ENCODE data around the gene ETV3L.

GRCh38 chr1:157147037-157147436, 47.4 kb upstream of the ETV3L start:
- TF ChIP-seq, protein P1, sequence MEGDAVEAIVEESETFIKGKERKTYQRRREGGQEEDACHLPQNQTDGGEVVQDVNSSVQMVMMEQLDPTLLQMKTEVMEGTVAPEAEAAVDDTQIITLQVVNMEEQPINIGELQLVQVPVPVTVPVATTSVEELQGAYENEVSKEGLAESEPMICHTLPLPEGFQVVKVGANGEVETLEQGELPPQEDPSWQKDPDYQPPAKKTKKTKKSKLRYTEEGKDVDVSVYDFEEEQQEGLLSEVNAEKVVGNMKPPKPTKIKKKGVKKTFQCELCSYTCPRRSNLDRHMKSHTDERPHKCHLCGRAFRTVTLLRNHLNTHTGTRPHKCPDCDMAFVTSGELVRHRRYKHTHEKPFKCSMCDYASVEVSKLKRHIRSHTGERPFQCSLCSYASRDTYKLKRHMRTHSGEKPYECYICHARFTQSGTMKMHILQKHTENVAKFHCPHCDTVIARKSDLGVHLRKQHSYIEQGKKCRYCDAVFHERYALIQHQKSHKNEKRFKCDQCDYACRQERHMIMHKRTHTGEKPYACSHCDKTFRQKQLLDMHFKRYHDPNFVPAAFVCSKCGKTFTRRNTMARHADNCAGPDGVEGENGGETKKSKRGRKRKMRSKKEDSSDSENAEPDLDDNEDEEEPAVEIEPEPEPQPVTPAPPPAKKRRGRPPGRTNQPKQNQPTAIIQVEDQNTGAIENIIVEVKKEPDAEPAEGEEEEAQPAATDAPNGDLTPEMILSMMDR (IDR thresholded peaks at IDR 0.05): no peak
- no peak for TF ChIP-seq POLR2A (IDR thresholded peaks at IDR 0.05)
- no peak for TF ChIP-seq POLR2AphosphoS5 (IDR thresholded peaks at IDR 0.05)
- no peak for TF ChIP-seq EP300 (IDR thresholded peaks at IDR 0.05; ENCODE audit: low read depth)

All from transverse colon (tissue), 4 donors.